ENCODE data around the gene NMB.

DNA sequence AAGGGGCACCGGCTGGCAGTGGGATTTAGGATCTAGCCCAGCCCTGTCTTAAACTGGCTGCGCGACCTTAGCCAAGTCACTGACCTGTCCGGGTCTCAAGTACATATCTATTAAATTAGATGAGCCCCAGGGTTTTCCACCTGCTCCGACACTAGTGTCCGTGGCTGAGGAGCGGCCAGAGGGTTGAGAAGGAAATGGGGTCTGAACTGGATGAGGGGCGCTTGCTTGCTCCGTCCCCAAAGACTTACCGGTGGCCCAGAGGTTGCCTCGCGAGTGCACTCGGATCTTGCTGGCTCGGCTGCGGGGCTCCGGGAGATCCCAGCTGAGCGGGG, 285 bp downstream of the NMB start:
- TF ChIP-seq, protein P1, sequence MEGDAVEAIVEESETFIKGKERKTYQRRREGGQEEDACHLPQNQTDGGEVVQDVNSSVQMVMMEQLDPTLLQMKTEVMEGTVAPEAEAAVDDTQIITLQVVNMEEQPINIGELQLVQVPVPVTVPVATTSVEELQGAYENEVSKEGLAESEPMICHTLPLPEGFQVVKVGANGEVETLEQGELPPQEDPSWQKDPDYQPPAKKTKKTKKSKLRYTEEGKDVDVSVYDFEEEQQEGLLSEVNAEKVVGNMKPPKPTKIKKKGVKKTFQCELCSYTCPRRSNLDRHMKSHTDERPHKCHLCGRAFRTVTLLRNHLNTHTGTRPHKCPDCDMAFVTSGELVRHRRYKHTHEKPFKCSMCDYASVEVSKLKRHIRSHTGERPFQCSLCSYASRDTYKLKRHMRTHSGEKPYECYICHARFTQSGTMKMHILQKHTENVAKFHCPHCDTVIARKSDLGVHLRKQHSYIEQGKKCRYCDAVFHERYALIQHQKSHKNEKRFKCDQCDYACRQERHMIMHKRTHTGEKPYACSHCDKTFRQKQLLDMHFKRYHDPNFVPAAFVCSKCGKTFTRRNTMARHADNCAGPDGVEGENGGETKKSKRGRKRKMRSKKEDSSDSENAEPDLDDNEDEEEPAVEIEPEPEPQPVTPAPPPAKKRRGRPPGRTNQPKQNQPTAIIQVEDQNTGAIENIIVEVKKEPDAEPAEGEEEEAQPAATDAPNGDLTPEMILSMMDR (IDR thresholded peaks at IDR 0.05): no peak
- TF ChIP-seq POLR2A (IDR thresholded peaks at IDR 0.05): no peak
- no peak for TF ChIP-seq POLR2AphosphoS5 (IDR thresholded peaks at IDR 0.05)
